Neural cell (in vitro differentiated cells): Measurements from ENCODE around the gene IL1A.

Experiments
- CTCF ChIP-seq: fragments of 450-650 bp; IDR thresholded peaks from 2 replicates; pipeline ENCODE4 v1.5.1; 2014; ENCODE audit warnings: antibody characterized with exemption, mild to moderate bottlenecking, moderate library complexity; ENCODE audit not compliant: poor library complexity, severe bottlenecking
- EP300 ChIP-seq: fragments of 450-650 bp; conservative IDR thresholded peaks from 2 replicates; pipeline ENCODE4 v1.6.1; 2014; ENCODE audit warnings: antibody characterized with exemption, mild to moderate bottlenecking, moderate library complexity; ENCODE audit not compliant: poor library complexity, severe bottlenecking
- EZH2 ChIP-seq: fragments of 200-600, 300-800 bp; shearing (Covaris generic), sonication (generic); IDR thresholded peaks from 2 replicates; pipeline ENCODE4 v1.6.1; 2014; ENCODE audit warnings: antibody characterized with exemption, low read length, borderline replicate concordance, mild to moderate bottlenecking; ENCODE audit not compliant: insufficient read depth, poor library complexity, severe bottlenecking
- MXI1 ChIP-seq: fragments of 450-650 bp; conservative IDR thresholded peaks from 2 replicates; pipeline ENCODE4 v1.6.1; 2014; ENCODE audit warnings: antibody characterized with exemption, mild to moderate bottlenecking; ENCODE audit not compliant: poor library complexity, severe bottlenecking
- POLR2AphosphoS5 ChIP-seq: IDR thresholded peaks from 2 replicates; pipeline ENCODE4 v1.6.1; 2012
- RAD21 ChIP-seq: fragments of 450-650 bp; conservative IDR thresholded peaks from 2 replicates; pipeline ENCODE4 v1.6.1; 2014; ENCODE audit warnings: antibody characterized with exemption, mild to moderate bottlenecking, moderate library complexity
- SMC3 ChIP-seq: fragments of 450-650 bp; conservative IDR thresholded peaks from 2 replicates; pipeline ENCODE4 v1.6.1; 2014; ENCODE audit warnings: antibody characterized with exemption, mild to moderate bottlenecking, moderate library complexity; ENCODE audit not compliant: poor library complexity
- TAF1 ChIP-seq: IDR thresholded peaks from 2 replicates; pipeline ENCODE4 v1.6.1; 2012; ENCODE audit warnings: low read depth
- TF ChIP-seq, protein P1 (sequence below): IDR thresholded peaks from 2 replicates; pipeline ENCODE4 v1.6.1; 2012; ENCODE audit warnings: borderline replicate concordance

DNA sequence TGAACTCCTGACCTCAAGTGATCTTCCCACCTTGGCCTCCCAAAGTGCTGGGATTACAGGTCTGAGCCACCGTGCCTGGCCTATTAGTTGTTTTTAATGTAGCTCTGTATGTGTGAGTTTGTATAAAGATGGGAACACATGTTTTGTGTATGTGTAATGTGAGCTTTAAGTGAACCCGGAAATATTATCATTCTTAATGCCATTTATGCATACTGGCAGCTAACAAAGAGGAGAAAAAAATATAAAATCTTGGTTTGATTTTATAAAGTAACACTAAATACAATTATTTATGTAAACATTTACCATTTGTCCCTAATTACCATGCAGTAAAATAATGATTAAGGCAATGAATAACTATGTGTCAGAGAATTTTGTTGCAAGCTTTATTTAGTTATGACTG, 10.7 kb downstream of the IL1A start:
- TF ChIP-seq EP300 (no peak), CTCF (no peak), RAD21 (no peak), EZH2 (no peak), SMC3 (no peak), MXI1 (no peak), TAF1 (no peak), POLR2AphosphoS5 (no peak)
- TF ChIP-seq, protein P1, sequence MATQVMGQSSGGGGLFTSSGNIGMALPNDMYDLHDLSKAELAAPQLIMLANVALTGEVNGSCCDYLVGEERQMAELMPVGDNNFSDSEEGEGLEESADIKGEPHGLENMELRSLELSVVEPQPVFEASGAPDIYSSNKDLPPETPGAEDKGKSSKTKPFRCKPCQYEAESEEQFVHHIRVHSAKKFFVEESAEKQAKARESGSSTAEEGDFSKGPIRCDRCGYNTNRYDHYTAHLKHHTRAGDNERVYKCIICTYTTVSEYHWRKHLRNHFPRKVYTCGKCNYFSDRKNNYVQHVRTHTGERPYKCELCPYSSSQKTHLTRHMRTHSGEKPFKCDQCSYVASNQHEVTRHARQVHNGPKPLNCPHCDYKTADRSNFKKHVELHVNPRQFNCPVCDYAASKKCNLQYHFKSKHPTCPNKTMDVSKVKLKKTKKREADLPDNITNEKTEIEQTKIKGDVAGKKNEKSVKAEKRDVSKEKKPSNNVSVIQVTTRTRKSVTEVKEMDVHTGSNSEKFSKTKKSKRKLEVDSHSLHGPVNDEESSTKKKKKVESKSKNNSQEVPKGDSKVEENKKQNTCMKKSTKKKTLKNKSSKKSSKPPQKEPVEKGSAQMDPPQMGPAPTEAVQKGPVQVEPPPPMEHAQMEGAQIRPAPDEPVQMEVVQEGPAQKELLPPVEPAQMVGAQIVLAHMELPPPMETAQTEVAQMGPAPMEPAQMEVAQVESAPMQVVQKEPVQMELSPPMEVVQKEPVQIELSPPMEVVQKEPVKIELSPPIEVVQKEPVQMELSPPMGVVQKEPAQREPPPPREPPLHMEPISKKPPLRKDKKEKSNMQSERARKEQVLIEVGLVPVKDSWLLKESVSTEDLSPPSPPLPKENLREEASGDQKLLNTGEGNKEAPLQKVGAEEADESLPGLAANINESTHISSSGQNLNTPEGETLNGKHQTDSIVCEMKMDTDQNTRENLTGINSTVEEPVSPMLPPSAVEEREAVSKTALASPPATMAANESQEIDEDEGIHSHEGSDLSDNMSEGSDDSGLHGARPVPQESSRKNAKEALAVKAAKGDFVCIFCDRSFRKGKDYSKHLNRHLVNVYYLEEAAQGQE: no peak
